Stimulated activated CD4-positive, alpha-beta T cell treated with anti-CD3 and anti-CD28 coated beads, Interleukin-1b, Interleukin-23, amount 100 ng/mL, for 48 hours (primary cell): ENCODE measurements around the gene DPP6.
"Not testable (repeated sequence)": the region's sequence is repeated elsewhere in the genome, so short reads cannot be mapped to it uniquely, and the experiment has no call there.

Experiments
- DNase-seq: peaks from one replicate; pipeline ENCODE4 v3.0.0-alpha.2; 2020

Gene DPP6

GRCh38 chr7:154151306-154151705, 99.1 kb downstream of the DPP6 start:
- not testable (repeated sequence) for DNase-seq

DNA sequence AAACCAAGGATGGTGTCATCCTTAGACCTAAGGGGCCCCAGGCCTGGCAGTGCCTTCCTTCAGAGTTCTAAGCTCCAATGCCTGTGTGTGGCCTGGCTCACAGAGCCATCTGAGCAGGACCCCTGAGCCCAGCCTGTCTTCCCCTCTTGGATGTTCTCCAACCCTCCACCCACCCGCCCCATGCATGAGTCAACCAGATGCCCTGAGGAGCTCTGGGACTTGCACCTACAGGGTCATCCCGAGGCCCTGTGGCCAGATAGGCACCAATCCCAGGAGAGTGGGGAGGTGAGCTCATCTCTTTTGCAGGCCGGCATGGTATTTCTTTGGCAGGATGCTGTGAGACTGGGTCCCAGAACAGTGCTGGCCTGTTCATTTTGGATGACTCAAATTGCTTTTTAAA, 103.7 kb downstream of the DPP6 start:
- DNase-seq = not testable (repeated sequence)

DNA sequence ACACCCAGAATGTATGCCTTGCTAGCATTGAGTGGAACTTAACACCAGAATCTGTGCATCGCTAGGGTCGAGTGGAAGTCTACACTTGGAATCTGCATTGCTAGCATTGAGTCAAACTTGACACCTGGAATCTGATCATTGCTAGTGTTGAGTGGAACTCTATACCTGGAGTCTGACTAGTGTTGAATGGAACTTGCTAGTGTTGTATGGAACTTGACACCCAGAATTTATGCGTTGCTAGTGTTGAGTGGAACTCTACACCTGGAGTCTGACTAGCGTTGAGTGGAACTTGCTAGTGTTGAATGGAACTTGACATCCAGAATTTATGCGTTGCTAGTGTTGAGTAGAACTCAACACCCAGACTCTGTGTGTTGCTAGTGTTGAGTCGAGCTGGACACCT, 110.7 kb downstream of the DPP6 start:
- not testable (repeated sequence) for DNase-seq

GRCh38 chr7:154163642-154164041, 111.4 kb downstream of the DPP6 start:
- not testable (repeated sequence) for DNase-seq

DNA sequence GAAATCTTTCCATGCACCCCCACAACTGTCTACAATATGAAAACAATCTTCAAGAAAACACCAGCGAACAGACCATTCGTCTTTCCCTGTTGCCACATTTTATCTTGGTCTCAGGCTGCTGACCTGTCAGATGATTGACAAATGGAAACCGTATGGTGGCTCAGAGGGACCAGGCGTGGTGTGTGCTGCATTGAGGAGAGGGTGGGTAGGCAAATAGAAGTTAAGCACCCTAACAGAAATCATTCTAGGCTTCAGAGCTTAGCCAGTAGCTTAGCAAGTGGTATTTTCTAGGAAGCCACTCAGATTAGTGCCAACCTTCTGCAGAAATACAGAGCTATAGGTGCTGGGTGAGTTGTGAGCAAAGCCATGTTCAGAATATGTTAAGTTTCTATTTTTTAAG, 114.9 kb downstream of the DPP6 start:
- DNase-seq = no peak

DNA sequence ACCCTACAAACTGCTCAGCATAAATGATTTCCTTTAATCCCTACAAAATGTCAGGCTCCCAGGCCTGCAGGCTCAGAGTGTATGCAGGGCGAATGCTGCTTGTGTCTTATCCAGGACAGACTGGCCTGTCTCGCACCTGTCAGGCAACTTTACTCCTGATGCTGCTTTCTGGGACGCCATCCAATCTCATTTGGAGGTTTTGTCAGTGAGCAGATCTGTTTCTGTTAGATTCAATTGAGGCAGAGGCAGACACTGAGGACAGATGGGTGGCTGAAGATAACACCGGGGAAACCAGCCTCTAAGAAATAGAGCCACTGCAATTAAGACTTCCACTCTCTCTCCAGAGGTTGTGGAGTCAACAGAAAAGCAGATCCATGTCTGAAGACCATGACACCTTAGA, 115.6 kb downstream of the DPP6 start:
- DNase-seq = no peak

GRCh38 chr7:154171422-154171821, 119.2 kb downstream of the DPP6 start:
- no peak for DNase-seq

- DNase-seq = no peak
Measured at GRCh38 chr7:154172236-154172635, 120.0 kb downstream of the DPP6 start.

DNA sequence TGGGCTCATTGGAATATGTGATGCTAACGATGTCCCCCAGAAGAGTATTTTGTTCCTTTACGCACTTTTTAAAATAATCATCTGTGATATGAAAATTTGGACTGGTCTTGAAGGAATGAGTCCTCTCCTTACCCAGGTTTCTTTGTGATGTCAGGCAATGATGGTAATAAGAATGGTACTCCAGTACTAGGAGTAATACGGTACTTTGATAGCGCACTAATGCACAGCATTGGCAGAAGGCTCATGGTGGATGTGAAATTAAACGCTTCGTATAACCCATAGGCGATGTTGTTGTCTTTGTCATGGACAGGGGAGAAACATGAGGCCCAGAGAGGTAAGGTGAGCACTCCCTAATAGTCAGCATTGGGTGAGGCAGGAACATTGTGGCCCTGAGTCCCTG, 125.4 kb downstream of the DPP6 start:
- DNase-seq = no peak

DNA sequence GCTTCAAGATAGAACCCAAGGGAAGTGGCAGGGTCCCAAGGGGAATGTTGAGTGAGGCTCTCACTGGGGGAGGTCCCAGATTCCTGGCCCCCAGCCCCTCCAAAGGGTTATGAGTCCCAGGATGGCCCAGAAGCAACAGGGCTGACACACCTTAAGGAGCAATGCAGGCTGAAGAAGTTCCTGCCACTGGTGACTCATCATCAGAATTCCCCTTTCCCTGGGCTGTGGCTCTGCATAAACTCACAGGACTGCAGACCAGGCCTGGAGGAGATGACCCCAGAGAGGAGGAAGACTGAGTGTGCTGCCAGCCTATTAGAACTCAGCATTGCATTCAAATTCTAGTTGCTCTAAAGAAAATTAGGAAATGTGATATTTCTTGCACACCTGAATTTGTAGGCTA, 126.7 kb downstream of the DPP6 start:
- no peak for DNase-seq

GRCh38 chr7:154183482-154183881, 131.3 kb downstream of the DPP6 start:
- no peak for DNase-seq

DNA sequence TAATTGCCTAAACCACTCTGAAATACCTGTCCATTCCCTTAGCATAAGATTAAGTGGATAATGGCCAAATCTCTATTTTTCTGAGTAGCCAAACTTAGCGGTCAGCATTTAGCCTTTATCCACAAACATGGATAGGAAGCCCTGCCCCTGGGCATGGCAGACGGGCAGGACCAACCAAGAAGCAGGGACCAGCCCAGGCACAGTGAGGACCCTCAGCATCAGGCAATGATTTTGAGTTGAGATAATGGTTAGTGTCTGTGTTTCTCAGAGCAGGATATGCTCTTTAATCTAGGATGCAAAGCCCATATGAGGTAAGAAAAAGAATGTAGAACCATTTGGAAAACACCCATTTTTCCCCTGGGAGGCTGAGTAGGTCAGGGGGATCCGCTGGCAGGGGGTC, 131.7 kb downstream of the DPP6 start:
- DNase-seq = no peak

GRCh38 chr7:154186811-154187210, 134.6 kb downstream of the DPP6 start:
- no peak for DNase-seq

DNA sequence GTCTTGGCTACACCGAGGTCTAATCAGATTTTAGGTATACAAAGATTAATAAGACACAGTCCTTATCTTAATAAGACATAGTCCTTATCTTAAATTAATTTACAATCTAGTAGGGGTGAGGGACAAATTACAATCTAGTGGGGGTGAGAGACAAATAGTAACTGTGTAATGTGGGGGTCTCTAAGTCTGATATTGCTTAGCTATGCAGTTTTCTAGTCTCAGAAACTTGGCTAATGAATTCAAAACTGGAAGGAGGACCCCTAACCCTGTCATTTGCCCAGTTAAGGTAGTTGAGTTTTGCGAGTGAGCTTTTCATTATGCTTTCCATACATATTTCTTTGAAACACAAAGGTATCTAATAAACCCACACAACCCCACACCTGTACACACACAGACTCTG, 136.1 kb downstream of the DPP6 start:
- no peak for DNase-seq

DNA sequence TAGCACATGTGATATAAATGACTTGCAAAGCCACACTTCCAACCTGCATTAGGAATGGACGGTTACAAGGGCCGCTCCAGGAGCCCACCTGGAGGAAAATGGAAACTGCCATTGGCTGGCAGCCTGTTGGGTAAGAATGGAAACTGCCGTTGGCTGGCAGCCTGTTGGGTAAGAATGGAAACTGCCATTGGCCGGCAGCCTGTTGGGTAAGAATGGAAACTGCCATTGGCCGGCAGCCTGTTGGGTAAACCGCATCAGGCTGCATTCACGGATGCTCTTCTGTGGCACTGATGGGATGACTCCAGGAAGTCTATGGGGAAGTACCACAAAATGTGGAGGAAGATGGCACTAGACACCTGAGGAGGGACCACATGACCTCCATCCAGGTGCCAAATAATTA, 143.1 kb downstream of the DPP6 start:
- no peak for DNase-seq

- DNase-seq = no peak
Measured at GRCh38 chr7:154198481-154198880, 146.3 kb downstream of the DPP6 start.

GRCh38 chr7:154200241-154200640, 148.0 kb downstream of the DPP6 start:
- no peak for DNase-seq

DNA sequence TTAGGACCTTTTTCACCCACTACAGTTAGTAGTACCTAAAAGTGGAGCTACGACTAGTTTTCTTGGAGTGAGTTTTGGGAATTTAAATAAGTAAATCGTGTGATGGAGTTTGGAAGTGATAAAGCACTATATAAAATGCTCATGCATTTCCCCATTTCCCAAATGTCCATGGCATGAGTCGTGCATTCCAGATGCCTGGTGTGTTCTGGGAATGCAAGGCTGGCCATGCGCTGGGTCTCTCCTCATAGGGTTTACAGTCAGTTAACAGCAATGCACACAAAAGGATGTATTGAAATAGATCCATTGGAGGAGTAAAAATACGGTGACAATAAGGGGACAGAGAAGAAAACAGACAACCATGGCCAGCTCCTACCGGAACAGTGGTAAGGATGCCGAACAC, 149.8 kb downstream of the DPP6 start:
- DNase-seq = no peak

- no peak for DNase-seq
Measured at GRCh38 chr7:154204046-154204445, 151.8 kb downstream of the DPP6 start.

DNA sequence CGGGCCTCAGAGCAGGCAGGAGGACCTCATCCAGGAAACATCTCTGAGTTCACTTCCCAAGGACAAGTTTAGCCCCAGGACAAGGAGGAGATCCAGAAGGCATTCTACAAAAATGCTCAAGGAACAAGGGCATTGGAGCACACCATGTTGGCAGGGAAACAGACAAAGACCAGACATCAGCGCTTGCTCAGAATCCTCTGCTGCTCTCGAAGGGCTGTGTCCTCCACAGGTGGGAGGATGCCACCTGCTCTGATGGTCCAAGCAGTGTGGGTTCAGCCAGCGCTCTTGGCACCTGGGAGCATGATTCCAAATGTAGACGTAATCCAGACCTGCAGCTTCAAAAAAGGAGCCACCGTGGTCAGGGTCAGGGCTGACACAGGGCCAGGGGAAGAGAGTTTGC, 160.7 kb downstream of the DPP6 start:
- DNase-seq = no peak

GRCh38 chr7:154217688-154218340, 165.6 kb downstream of the DPP6 start:
- DNase-seq = no peak

GRCh38 chr7:154231732-154232131, 179.5 kb downstream of the DPP6 start:
- no peak for DNase-seq

GRCh38 chr7:154232700-154233099, 180.5 kb downstream of the DPP6 start:
- no peak for DNase-seq

DNA sequence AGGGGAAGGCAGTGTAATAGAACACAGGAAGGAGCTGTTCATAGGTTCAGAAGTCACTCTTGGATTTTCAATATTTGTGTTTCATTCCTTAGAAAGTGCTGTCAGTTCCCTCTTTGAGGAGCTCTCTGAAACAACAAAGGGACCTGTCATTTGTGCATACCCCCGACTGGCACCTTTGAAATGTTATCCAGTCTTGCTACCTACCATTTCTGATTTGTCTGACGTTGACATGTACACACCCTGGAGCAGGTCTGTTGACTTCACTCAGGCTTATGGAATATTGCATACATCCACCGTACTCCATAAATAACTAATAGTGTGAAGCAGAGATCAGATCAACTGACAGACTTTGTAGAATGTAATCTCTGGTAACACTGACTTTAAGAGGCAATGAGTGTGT, 189.8 kb downstream of the DPP6 start:
- DNase-seq = no peak

DNA sequence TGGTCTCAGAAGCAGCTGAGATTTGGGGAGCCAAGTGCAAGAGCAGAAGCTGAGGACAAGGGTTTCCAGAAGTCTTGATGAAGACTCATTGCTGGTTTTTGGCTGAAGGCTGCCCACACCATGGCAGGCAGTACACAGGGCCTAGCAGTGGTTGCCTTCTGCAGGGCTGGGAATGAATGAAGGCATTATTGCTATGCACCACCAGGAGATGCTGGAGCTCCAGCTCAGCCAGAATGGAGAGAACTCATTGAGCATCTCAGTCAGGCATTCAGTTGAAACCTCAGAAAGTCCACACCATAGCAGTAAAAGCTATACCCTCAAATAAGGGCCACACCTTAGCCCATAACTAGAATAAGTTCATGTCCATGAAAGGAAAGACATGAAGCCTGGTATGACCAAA, 190.5 kb downstream of the DPP6 start:
- DNase-seq = no peak

GRCh38 chr7:154252046-154252445, 199.8 kb downstream of the DPP6 start:
- no peak for DNase-seq
